Measurements from ENCODE around the gene CCDC171.

- TF ChIP-seq POLR2A (IDR thresholded peaks at IDR 0.05), result no peak
- no peak for TF ChIP-seq CTCF (IDR thresholded peaks at IDR 0.05)
Observed at GRCh38 chr9:15975101-15975778, 422.4 kb downstream of the CCDC171 start.
